Activated CD8-positive, alpha-beta memory T cell treated with anti-CD3 and anti-CD28 coated beads for 36 hours (primary cell): ENCODE results near the gene AHNAK2. TPM values are rescaled to one million over a fixed set of nuclear protein-coding genes. Genes with fewer than 3 reads are reported as not detected.

Source experiments
- CTCF ChIA-PET: fragments of 350-600 bp; sonication (Branson Sonifier 250); formaldehyde crosslinking; loops from one replicate; lab custom pipeline; 2021; ENCODE audit warnings: antibody characterized with exemption; lab: Charles Lee
- POLR2A ChIA-PET: fragments of 350-600 bp; sonication (Branson Sonifier 250); formaldehyde crosslinking; loops from one replicate; lab custom pipeline; 2021; ENCODE audit warnings: antibody characterized with exemption; lab: Charles Lee
- total RNA-seq, 2 experiments: library from RNA; stranded (reverse); gene quantifications; one replicate each; pipeline ENCODE4 v1.2.3, GENCODE V29; 2021

AHNAK2 gene
- total RNA-seq, 2 experiments from 2014 or later: 0.02 TPM; not detected in 1

GRCh38 chr14:104937161-104937560 lies 41.0 kb downstream of the AHNAK2 start:
- CTCF ChIA-PET: interaction anchor here (2.3 kb wide), 1 partner anchor 41 kb away, joined by 10 read pairs; no protein-coding TSS in a partner anchor
- POLR2A ChIA-PET: no interaction called here

- CTCF ChIA-PET: interaction anchor here (2.3 kb wide), 1 partner anchor 41 kb away, joined by 10 read pairs; no protein-coding TSS in a partner anchor
- POLR2A ChIA-PET: no interaction called here
These were observed 41.6 kb downstream of the AHNAK2 start for GRCh38 chr14:104936361-104937155.

- POLR2A ChIA-PET: no interaction called here
These were observed 42.2 kb downstream of the AHNAK2 start for GRCh38 chr14:104935955-104936354.

GRCh38 chr14:104935026-104935650 lies 43.0 kb downstream of the AHNAK2 start:
- CTCF ChIA-PET: interaction anchor here (2.3 kb wide), 1 partner anchor 39 kb away, joined by 10 read pairs; no protein-coding TSS in a partner anchor
- POLR2A ChIA-PET: no interaction called here

More at GRCh38 chr14:104935955-104936354, 42.2 kb downstream of the AHNAK2 start:
- CTCF ChIA-PET: interaction anchor here (2.3 kb wide), 1 partner anchor 40 kb away, joined by 10 read pairs; no protein-coding TSS in a partner anchor

GRCh38 chr14:104933746-104934733 lies 44.1 kb downstream of the AHNAK2 start:
- POLR2A ChIA-PET: no interaction called here
- CTCF ChIA-PET: interaction anchor here (0.6 to 0.8 kb wide), 2 partner anchors 153 to 156 kb away, joined by 3 to 4 read pairs; no protein-coding TSS in a partner anchor

- POLR2A ChIA-PET: no interaction called here
- CTCF ChIA-PET: interaction anchor here (0.6 to 0.8 kb wide), 2 partner anchors 154 to 157 kb away, joined by 3 to 4 read pairs; no protein-coding TSS in a partner anchor
These were observed 45.2 kb downstream of the AHNAK2 start for GRCh38 chr14:104932676-104933631.

- ChIA-PET CTCF (no interaction called here), POLR2A (no interaction called here)
These were observed 46.2 kb downstream of the AHNAK2 start for GRCh38 chr14:104931771-104932675.

- ChIA-PET POLR2A (interaction anchor here (0.7 kb wide), 1 partner anchor 9 kb away, joined by 3 read pairs; no protein-coding TSS in a partner anchor), CTCF (no interaction called here)
These were observed 46.8 kb downstream of the AHNAK2 start for GRCh38 chr14:104931304-104931770.

- CTCF ChIA-PET: no interaction called here
- POLR2A ChIA-PET: interaction anchor here (0.7 kb wide), 1 partner anchor 9 kb away, joined by 3 read pairs; no protein-coding TSS in a partner anchor
These were observed 47.5 kb downstream of the AHNAK2 start for GRCh38 chr14:104930526-104931303.

GRCh38 chr14:104929268-104930230 lies 48.6 kb downstream of the AHNAK2 start:
- ChIA-PET CTCF (interaction anchor here (1.0 kb wide), 1 partner anchor 240 kb away, joined by 3 read pairs; no protein-coding TSS in a partner anchor), POLR2A (no interaction called here)

GRCh38 chr14:104928391-104929133 lies 49.6 kb downstream of the AHNAK2 start:
- POLR2A ChIA-PET: no interaction called here
- CTCF ChIA-PET: interaction anchor here (1.0 to 1.2 kb wide), 2 partner anchors 47 to 241 kb away, joined by 3 read pairs; no protein-coding TSS in a partner anchor

- CTCF ChIA-PET: interaction anchor here (1.0 to 1.2 kb wide), 2 partner anchors 48 to 242 kb away, joined by 3 read pairs; no protein-coding TSS in a partner anchor
- POLR2A ChIA-PET: no interaction called here
These were observed 50.3 kb downstream of the AHNAK2 start for GRCh38 chr14:104927901-104928300.

GRCh38 chr14:104927432-104927816 lies 50.8 kb downstream of the AHNAK2 start:
- ChIA-PET POLR2A (no interaction called here), CTCF (no interaction called here)
